Astrocyte of the spinal cord (primary cell): ENCODE results near the gene CFAP70.
A peak's percentile ranks its signal among the peaks of the same experiment; 100 is the strongest.
"Not testable (repeated sequence)": the region's sequence is repeated elsewhere in the genome, so short reads cannot be mapped to it uniquely, and the experiment has no call there.

Experiments
- DNase-seq: peaks from one replicate; pipeline ENCODE4 v3.0.0; 2011; ENCODE audit warnings: low read depth, low spot score
- H3K4me3 ChIP-seq: 2 replicates; pipeline ENCODE4 v1.5.1; 2011; ENCODE audit warnings: low read depth, mild to moderate bottlenecking, low read length, moderate library complexity
- in situ Hi-C: cut with HindIII; loops from 2 replicates; pipeline ENCODE4 v1.10.0; 2017; ENCODE audit warnings: low sequenced_read_pairs
- TF ChIP-seq, protein P1 (sequence below): IDR thresholded peaks from 2 replicates; pipeline ENCODE4 v1.5.1; 2012; ENCODE audit warnings: low read depth, mild to moderate bottlenecking, low read length, inconsistent platforms

CFAP70 gene

DNA sequence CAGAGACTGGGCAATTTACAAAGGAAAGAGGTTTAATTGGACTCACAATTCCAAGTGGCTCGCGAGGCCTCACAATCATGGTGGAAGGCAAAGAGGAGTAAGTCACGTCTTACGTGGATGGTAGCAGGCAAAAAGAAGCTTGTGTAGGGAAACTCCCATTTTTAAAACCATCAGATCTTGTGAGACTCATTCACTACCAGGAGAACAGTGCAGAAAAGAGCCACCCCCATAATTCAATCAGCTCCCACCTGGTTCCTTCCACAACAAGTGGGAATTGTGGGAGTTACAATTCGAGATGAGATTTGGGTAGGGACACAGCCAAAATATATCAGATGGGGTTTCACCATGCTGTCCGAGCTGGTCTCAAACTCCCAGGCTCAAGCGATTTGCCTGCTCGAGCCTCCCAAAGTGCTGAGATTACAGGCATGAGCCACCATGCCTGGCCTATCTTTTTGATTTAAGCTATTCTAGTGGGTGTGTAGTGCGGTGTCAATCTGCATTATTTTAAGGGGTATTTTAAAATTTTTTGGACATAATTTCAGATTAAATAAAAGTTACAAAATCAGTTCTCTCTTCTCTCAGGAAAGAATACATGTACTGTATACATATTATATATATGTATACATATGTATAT is 97.2 kb downstream of the CFAP70 start:
- TF ChIP-seq, protein P1, sequence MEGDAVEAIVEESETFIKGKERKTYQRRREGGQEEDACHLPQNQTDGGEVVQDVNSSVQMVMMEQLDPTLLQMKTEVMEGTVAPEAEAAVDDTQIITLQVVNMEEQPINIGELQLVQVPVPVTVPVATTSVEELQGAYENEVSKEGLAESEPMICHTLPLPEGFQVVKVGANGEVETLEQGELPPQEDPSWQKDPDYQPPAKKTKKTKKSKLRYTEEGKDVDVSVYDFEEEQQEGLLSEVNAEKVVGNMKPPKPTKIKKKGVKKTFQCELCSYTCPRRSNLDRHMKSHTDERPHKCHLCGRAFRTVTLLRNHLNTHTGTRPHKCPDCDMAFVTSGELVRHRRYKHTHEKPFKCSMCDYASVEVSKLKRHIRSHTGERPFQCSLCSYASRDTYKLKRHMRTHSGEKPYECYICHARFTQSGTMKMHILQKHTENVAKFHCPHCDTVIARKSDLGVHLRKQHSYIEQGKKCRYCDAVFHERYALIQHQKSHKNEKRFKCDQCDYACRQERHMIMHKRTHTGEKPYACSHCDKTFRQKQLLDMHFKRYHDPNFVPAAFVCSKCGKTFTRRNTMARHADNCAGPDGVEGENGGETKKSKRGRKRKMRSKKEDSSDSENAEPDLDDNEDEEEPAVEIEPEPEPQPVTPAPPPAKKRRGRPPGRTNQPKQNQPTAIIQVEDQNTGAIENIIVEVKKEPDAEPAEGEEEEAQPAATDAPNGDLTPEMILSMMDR: no peak

DNA sequence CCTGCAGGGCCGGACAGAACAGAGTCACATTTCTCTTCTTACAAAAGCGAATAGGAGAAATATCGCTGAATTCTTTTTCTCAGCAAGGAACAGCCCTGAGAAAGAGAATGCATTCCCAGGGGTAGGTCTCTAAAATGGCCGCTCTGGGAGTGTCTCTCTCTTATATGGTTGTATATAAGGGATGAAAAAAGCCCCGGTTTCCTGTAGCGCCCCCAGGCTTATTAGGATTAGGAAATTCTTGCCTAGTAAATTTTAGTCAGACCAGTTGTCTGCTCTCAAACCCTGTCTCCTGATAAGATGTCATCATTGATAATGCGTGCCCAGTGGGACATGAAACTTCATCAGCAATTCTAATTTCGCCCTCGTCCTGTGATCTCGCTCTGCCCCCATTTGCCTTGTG is 100.1 kb downstream of the CFAP70 start:
- DNase-seq, in situ Hi-C loops, H3K4me3 ChIP-seq: not testable (repeated sequence)

More for the DNA sequence above, 97.2 kb downstream of the CFAP70 start:
- in situ Hi-C loops: no loop called here
- DNase-seq: no peak
- no peak overlapping the region for H3K4me3 ChIP-seq

DNA sequence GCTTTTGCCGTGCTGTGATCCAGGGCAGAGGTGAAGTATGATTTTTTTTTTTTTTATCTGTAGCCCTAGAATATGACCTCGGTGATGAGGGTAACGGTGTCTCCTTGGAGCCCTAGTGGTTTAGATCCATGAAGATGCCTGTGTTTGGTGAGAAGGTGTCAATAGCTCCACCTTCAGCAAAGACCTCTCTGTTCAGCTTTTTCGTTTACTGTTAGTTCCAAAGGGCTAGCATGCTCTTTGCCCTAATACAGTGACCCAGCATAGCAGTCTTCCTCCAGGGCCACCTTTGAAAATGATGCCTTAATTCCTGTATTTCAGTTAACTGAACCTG is 105.5 kb downstream of the CFAP70 start:
- DNase-seq: no peak
- in situ Hi-C loops: no loop called here
- TF ChIP-seq, protein P1: no peak
- H3K4me3 ChIP-seq: peak overlapping the region; percentile 80

DNA sequence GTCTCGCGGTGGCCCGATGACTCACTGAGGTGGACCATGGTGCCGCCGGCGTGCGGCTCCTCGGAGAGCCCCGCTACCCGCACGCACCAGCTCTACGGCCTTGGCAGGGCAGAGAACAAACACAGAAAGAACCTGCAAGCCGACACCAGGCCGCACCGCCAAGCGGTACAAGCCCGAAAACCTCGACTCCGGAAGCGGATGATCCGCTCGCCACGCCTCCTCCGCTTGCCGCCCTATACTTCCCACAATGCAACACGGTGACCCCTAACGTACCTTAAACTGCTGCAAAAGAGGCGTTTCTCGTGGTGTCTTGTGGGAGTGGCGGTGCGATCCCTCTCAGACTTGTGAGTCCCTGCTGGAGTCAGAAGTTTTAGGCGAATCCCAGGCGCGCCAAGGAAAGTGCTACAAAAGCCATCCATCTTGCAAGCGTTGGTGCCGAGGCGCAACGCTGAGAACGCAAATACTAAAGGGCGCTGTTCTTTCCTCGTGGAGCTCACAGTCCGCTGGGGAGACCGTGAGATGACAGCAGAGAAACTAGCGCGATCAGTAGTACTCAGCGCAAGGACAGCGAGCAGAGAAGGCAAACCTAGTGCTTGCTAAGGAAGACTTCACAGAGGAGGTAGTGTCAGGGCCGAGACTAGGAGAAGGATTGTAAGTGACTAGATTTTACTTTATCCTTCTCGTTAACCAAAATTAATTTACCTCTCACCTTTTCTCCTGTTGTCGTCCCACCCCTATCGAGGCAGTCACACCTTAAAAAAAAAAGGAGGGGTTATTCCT is 106.0 kb downstream of the CFAP70 start, which contains the start of gene MRPS16:
MRPS16 (minus strand) TSS at position 200 of the 780 bp plus-strand sequence; CDS start at position 38, 162 bp downstream.
- in situ Hi-C loops: no loop called here
- TF ChIP-seq, protein P1: no peak
- peak within 1 kb of the TSS; percentile 80 for H3K4me3 ChIP-seq
- DNase-seq: peak; percentile 98

DNA sequence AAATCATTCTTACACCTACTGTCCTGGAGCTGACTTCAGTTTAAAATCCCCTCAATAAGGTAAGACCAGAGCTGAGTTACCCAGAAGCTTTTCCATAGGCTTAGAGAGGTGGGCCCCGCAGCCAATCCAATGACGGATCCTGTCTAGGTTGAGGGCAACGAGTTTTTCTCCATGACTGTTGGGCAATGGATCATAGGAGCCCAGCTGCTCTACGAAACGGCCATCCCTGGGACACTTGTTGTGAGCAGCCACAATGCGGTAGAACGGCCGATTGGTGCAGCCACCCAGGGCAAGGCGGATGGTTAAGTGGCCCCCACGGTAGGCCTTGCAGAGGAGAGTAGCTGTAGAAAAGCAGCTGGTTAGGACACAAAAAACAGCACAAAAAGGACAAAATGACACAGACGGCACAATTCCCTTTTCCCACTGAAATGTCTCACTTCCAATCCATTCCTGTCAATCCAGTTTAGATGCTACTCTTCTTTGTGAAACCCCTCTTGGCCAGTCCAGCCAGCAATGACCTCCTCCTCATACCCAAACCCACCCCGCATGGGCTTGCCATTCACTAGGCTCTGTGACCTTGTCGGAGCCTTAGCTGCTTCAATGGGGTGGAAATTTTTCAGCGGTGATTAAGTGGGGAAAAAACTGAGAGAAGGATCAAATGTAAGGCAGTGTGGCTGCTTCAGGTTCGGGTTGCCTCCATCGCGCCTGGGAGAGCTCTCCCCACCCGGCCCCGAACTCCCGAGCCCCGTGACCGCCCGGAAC is 106.8 kb downstream of the CFAP70 start:
- in situ Hi-C loops: no loop called here

DNA sequence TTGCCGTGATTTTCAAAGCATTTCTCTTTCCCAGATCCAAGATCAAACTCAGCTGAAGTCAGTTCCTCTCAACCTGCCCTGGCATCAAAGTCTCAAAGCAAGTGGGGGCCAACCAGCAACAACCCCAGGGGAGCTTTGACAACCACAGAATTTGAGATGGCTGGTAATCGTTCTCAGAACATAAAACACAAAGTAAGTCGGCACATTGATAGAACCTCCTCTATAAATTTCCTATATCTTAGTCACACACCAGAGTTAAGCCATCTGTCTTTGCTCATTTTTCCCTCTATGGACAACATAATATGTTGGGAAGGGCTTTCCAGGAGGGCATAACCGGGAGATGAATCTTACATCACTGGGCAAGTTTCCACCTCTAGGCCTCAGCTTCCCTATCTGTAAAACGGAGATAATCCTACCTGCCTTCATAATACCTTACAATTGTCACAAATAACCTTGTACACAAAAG is 110.4 kb downstream of the CFAP70 start:
- no peak overlapping the region for H3K4me3 ChIP-seq
- in situ Hi-C loops: no loop called here
- no peak for DNase-seq
- TF ChIP-seq, protein P1: no peak

More for the DNA sequence above, 106.8 kb downstream of the CFAP70 start:
- H3K4me3 ChIP-seq: peak overlapping the region; percentile 80
- no peak for DNase-seq
- TF ChIP-seq, protein P1: no peak
